ENCODE data around the gene PPFIA4.

DNA sequence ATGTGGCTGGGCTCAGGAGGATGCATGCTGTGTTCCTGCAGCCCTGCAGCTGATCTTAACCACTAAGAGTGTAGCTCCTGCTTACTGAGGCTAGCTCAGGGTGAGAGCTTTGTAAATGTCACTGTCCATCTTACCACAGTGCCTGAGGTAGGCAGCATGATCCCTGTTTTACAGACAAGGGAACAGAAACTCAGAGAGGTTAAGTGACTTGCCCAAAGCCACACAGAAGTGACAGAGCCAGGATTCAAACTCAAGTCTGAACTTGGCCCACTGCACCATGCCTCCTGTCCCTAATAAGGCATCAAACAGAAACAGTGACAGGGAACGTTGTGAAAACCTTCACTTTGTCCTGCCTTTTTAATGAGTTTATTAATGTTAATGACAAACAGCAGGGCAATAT lies 27.9 kb downstream of the PPFIA4 start:
- no peak for TF ChIP-seq CTCF (IDR thresholded peaks at IDR 0.05; ENCODE audit: insufficient read depth, low read depth, low read length)
- no peak for TF ChIP-seq EZH2 (IDR thresholded peaks at IDR 0.05; ENCODE audit: insufficient read depth, low read length)
